T-helper 2 cell treated with Interferon-gamma antibody and Interleukin-4, amounts not matched to agents 5 μg/mL and 100 μg/mL, for 36 hours (primary cell): ENCODE measurements around the gene GGTLC2.
"Not testable (repeated sequence)": the region's sequence is repeated elsewhere in the genome, so short reads cannot be mapped to it uniquely, and the experiment has no call there.

Experiments
- DNase-seq: peaks from one replicate; pipeline ENCODE4 v3.0.0; 2021; ENCODE audit warnings: low spot score
- H3K27ac Mint-ChIP-seq: one replicate; pipeline ENCODE4 v1.8.0; 2021; ENCODE audit warnings: mild to moderate bottlenecking, mixed read lengths
- H3K27me3 Mint-ChIP-seq: one replicate; pipeline ENCODE4 v1.8.0; 2021; ENCODE audit warnings: low read depth, mixed read lengths
- H3K36me3 Mint-ChIP-seq: one replicate; pipeline ENCODE4 v1.8.0; 2021; ENCODE audit warnings: low read depth, mixed read lengths
- H3K4me1 Mint-ChIP-seq: one replicate; pipeline ENCODE4 v1.8.0; 2021; ENCODE audit warnings: low read depth, mixed read lengths
- H3K4me3 Mint-ChIP-seq: one replicate; pipeline ENCODE4 v1.8.0; 2022; ENCODE audit warnings: mild to moderate bottlenecking, moderate library complexity, mixed read lengths
- H3K9me3 Mint-ChIP-seq: one replicate; pipeline ENCODE4 v1.8.0; 2021; ENCODE audit warnings: mixed read lengths

GGTLC2 gene

GRCh38 chr22:22650803-22651515 lies 6.5 kb downstream of the GGTLC2 start:
- not testable (repeated sequence) for DNase-seq, H3K36me3 Mint-ChIP-seq, H3K4me3 Mint-ChIP-seq, H3K4me1 Mint-ChIP-seq, H3K9me3 Mint-ChIP-seq, H3K27me3 Mint-ChIP-seq, H3K27ac Mint-ChIP-seq

GRCh38 chr22:22651593-22651992 lies 7.2 kb downstream of the GGTLC2 start:
- not testable (repeated sequence) for H3K9me3 Mint-ChIP-seq, H3K27ac Mint-ChIP-seq, H3K36me3 Mint-ChIP-seq, DNase-seq, H3K4me3 Mint-ChIP-seq, H3K4me1 Mint-ChIP-seq, H3K27me3 Mint-ChIP-seq

- H3K4me1 Mint-ChIP-seq, DNase-seq, H3K27me3 Mint-ChIP-seq, H3K9me3 Mint-ChIP-seq, H3K36me3 Mint-ChIP-seq, H3K4me3 Mint-ChIP-seq: not testable (repeated sequence)
- H3K27ac Mint-ChIP-seq, result peak overlapping the region; percentile 20
These were observed 7.7 kb downstream of the GGTLC2 start for GRCh38 chr22:22652102-22652501.

- H3K27ac Mint-ChIP-seq, result peak overlapping the region; percentile 14
- H3K27me3 Mint-ChIP-seq, H3K4me3 Mint-ChIP-seq, H3K4me1 Mint-ChIP-seq, H3K9me3 Mint-ChIP-seq, H3K36me3 Mint-ChIP-seq, DNase-seq: not testable (repeated sequence)
These were observed 8.2 kb downstream of the GGTLC2 start for GRCh38 chr22:22652573-22652972.

- not testable (repeated sequence) for H3K9me3 Mint-ChIP-seq, H3K36me3 Mint-ChIP-seq, H3K4me1 Mint-ChIP-seq, H3K4me3 Mint-ChIP-seq, H3K27ac Mint-ChIP-seq, DNase-seq
- H3K27me3 Mint-ChIP-seq, result peaks cover 11% of the 10 kb centered on the region
These were observed 9.4 kb downstream of the GGTLC2 start for GRCh38 chr22:22653677-22654381.

GRCh38 chr22:22655452-22656290 lies 11.3 kb downstream of the GGTLC2 start:
- Mint-ChIP-seq H3K36me3 (no peaks in the 10 kb centered on the region), H3K4me1 (peaks cover 8% of the 10 kb centered on the region), H3K27me3 (peaks cover 15% of the 10 kb centered on the region), H3K27ac (no peak overlapping the region), H3K9me3 (no peaks in the 10 kb centered on the region), H3K4me3 (no peak overlapping the region)
- DNase-seq, result no peak

GRCh38 chr22:22657712-22658111 lies 13.3 kb downstream of the GGTLC2 start:
- Mint-ChIP-seq H3K4me3 (no peak overlapping the region), H3K27me3 (peaks cover 15% of the 10 kb centered on the region), H3K4me1 (peaks cover 8% of the 10 kb centered on the region), H3K9me3 (no peaks in the 10 kb centered on the region), H3K36me3 (no peaks in the 10 kb centered on the region), H3K27ac (no peak overlapping the region)
- DNase-seq, result no peak

GRCh38 chr22:22661275-22661674 lies 16.9 kb downstream of the GGTLC2 start:
- peaks cover 15% of the 10 kb centered on the region for H3K27me3 Mint-ChIP-seq
- H3K27ac Mint-ChIP-seq, result no peak overlapping the region
- no peaks in the 10 kb centered on the region for H3K9me3 Mint-ChIP-seq

GRCh38 chr22:22662095-22662494 lies 17.7 kb downstream of the GGTLC2 start:
- Mint-ChIP-seq H3K4me3 (no peak overlapping the region), H3K36me3 (no peaks in the 10 kb centered on the region), H3K27ac (no peak overlapping the region), H3K27me3 (peaks cover 15% of the 10 kb centered on the region), H3K9me3 (no peaks in the 10 kb centered on the region), H3K4me1 (no peaks in the 10 kb centered on the region)
- DNase-seq, result no peak

More at GRCh38 chr22:22661275-22661674, 16.9 kb downstream of the GGTLC2 start:
- Mint-ChIP-seq H3K4me3 (no peak overlapping the region), H3K36me3 (no peaks in the 10 kb centered on the region), H3K4me1 (no peaks in the 10 kb centered on the region)
- DNase-seq, result no peak

GRCh38 chr22:22663861-22664800 lies 19.7 kb downstream of the GGTLC2 start:
- H3K36me3 Mint-ChIP-seq, result no peaks in the 10 kb centered on the region
- H3K4me3 Mint-ChIP-seq, result no peak overlapping the region
- no peak for DNase-seq
- peaks cover under 1% of the 10 kb centered on the region for H3K27me3 Mint-ChIP-seq
- H3K9me3 Mint-ChIP-seq, result no peaks in the 10 kb centered on the region
- no peaks in the 10 kb centered on the region for H3K4me1 Mint-ChIP-seq
- H3K27ac Mint-ChIP-seq, result no peak overlapping the region

GRCh38 chr22:22666307-22667091 lies 22.1 kb downstream of the GGTLC2 start:
- peaks cover 5% of the 10 kb centered on the region for H3K27me3 Mint-ChIP-seq
- no peak overlapping the region for H3K27ac Mint-ChIP-seq
- H3K4me1 Mint-ChIP-seq, result peaks cover 4% of the 10 kb centered on the region
- H3K4me3 Mint-ChIP-seq, result no peak overlapping the region
- H3K9me3 Mint-ChIP-seq, result no peaks in the 10 kb centered on the region
- DNase-seq, result no peak
- H3K36me3 Mint-ChIP-seq, result no peaks in the 10 kb centered on the region

- no peak for DNase-seq
- Mint-ChIP-seq H3K4me3 (no peak overlapping the region), H3K36me3 (no peaks in the 10 kb centered on the region), H3K27ac (no peak overlapping the region), H3K27me3 (peaks cover 5% of the 10 kb centered on the region), H3K9me3 (no peaks in the 10 kb centered on the region), H3K4me1 (peaks cover 4% of the 10 kb centered on the region)
These were observed 23.8 kb downstream of the GGTLC2 start for GRCh38 chr22:22667966-22668880.
